GM21367 (cell line): ENCODE results near the gene EPHB2.
"Not testable (repeated sequence)": the region's sequence is repeated elsewhere in the genome, so short reads cannot be mapped to it uniquely, and the experiment has no call there.

Source experiments
- ATAC-seq: cut with Tn5 transposase; IDR thresholded peaks from one replicate; pipeline ENCODE4 v1.9.1; 2021; ENCODE audit not compliant: unreplicated experiment

The EPHB2 gene

GRCh38 chr1:22932803-22933470, 222.3 kb downstream of the EPHB2 start:
- no peak for ATAC-seq

GRCh38 chr1:22935433-22935832, 224.8 kb downstream of the EPHB2 start:
- ATAC-seq, result no peak

DNA sequence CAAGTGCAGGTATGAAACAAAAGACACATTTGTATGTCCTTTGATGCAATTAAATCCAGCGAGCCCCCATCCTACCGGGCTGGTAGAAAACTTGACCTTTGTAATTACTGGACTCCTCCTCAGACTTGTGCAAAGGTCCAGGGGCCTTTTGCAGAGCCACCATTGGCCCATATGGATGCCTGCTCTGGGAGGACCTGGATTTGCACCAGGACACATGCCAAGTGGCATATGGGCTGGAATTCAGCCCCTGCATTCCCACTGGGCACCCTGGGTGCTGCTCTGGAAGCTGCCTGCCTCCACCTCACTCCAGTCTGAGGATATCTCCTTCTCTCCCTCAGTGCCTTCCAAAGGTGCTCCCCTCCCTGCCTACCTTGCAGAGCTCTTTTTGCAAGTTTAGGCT, 226.0 kb downstream of the EPHB2 start:
- ATAC-seq, result no peak

DNA sequence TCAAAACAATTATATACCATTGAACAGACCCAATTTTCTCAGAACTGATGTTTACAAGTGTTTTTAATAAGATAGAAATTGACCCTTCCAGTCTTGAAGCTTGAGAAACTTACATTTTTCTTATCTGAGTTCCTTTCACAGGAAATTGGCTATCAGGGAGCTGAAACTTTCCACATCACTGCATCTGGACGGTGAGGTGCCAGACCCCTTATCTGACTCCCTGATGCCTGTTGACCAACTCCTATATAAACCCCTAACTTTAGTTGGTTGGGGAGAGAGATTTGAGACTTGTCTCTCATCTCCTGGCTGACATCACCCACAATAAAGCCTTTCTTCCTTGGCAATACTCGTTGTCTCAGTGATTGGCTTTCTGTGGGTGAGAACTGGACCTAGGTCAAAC, 230.6 kb downstream of the EPHB2 start:
- ATAC-seq, result no peak

DNA sequence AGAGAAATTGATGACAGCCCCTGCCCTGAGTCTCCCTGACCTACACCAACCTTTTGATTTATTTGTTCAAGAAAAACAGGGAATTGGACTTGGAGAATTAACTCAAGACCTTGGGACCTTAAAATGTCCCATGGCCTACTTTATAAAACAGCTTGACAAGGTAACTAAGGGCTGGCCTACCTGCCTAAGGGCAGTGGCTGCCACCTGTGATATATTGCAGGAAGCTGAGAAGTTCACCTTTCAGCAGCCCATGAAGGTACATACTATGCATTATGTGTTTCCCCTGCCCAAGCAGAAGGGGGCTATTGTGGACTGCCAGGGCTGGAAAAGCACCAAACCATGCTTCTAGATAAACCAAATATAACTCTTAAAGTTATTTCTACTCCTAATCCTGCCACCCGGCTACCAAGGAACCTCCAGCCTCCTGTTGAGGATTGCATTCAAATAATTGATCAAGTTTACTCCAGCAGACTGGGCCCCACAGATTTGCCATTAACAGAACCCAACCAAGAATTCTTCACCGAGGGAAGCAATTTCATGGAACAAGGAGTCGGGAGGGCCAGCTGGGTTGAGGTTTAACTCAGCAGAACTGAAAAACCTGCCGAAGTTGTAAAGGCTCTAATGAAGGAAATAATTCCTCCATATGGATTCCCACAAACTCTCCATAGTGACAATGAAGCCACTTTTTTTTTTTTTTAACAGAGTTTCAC, 233.9 kb downstream of the EPHB2 start:
- no peak for ATAC-seq

DNA sequence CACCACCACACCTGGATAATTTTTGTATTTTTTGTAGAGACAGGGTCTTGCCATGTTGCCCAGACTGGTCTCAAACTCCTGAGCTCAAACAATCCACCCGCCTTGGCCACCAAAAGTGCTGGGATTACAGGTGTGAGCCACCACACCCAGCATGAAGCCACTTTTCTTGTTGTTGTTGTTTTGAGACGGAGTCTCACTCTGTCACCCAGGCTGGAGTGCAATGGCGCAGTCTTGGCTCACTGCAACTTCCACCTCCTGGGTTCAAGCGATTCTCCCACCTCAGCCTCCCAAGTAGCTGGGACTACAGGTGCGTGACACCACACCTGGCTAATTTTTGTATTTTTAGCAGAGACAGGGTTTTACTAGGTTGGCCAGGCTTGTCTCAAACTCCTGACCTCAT, 234.5 kb downstream of the EPHB2 start:
- ATAC-seq, result not testable (repeated sequence)

DNA sequence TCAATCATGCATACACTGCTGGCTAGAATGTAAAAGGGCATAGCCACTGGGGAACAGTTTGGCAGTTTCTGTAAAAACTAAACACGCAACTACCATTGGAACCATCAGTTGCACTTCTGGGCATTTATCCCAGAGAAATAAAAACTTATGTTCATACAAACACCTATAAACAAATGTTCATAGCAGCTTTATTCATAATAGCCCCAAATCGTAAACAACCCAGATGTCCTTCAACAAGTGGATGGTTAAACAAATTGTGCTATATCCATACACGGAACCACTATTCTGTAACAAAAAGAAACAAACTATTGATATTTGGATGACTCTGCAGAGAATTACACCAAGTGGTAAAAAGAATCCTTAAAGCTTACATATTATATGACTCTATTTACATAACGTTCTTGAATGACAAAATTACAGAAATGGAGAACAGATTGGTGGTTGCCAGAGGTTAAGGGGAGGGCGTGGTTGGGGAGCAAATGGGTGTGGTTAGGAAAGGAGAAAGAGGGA, 239.2 kb downstream of the EPHB2 start:
- ATAC-seq, result no peak

- no peak for ATAC-seq
Observed at GRCh38 chr1:22951796-22952195, 241.2 kb downstream of the EPHB2 start.

- ATAC-seq, result no peak
Observed at GRCh38 chr1:22952694-22953056, 242.0 kb downstream of the EPHB2 start.

GRCh38 chr1:22953057-22953739, 242.6 kb downstream of the EPHB2 start:
- ATAC-seq, result no peak

DNA sequence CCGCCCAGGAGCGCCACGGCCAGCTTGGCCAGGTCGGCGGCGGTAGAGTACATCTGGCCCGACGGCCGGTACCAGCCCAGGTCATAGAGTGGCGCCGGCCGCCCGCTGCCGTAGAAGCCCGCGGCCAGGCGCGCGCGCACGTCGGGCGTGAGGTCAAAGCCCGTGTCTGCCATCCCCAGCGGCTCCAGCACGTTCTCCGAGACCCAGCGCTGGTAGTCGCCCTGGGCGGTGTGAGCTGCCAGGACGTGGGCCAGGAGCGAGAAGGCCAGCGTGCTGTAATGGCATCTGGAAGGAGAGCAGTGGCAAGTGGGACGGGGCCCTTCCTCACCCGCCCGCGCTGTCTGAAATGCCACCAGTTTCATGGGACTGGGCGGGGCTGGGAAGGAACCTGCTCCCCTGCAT, 243.1 kb downstream of the EPHB2 start:
- ATAC-seq, result no peak

DNA sequence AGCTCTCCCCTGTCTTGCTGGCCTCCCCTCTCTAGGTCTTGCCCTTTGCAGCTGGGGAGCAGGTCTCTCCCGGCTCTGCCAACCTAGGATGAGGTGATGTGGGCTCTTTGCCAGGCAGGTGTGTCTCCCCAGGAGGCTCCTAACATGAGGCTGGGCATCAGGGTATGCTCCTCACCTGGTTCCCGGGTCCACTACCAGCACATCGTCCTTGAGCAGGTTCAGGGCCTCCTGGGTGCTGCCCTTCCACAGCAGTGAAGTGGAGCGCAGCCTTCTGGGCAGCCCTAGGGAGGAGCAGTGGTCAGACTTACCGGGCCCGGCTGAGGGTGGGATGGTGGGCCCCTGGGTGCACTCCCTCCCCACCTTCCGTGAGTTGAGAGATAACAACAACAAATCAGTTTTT, 244.5 kb downstream of the EPHB2 start:
- no peak for ATAC-seq

DNA sequence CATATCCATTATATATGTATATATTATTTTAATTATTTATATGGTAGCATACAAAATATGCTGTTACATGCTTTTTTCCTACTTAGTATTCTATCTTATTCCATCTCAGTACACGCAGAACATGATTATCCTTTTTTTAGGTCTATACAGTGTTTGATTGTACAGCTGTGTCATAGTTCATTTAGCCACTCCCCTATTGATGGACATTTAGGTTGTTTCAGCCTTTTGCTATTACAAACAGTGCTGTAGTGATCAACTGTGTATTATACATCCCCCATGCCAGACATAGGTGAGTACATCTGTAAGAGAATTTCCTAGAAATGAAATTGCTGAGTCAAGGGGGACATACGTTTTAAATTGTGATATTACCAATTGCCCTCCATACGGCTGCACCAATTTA, 246.4 kb downstream of the EPHB2 start:
- no peak for ATAC-seq

GRCh38 chr1:22958556-22958955, 247.9 kb downstream of the EPHB2 start:
- ATAC-seq, result no peak

DNA sequence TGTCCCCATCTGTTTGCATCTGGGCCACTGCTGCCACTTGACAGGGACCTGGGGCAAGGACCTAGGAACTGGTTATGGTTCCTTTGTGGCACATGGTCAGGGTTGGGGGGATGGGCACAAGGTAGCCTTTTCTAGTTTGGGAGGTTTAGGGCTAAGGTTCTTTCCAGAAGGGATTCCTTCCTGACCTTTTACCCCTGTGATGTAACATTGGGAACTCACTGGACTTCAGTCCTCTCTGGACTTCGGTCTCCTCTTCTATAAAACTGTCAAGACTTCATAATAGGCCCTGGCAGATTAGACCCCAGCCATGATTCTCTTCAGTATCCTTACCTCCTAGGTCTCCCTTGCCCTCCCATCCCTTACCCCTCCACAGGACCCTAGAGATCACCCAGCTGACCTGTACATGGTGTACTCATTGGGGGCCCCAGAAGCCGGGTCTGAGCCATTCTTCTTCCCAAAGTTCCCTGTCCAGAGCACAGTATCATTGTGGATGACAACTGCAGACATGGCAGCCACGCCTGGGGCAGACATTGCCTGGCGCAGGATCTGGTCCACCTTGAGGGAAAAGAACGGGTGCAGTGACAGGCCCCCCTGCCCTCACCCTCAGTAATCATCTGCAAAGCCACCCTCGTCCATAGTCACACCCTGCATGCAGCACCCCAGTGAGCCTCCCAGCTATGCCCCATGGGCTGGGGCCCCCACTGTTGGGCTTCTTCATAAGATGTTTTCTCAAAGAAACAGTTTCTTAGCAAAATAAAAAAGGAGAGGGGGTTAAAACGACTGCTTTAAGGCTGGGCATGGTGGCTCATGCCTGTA, 249.1 kb downstream of the EPHB2 start:
- no peak for ATAC-seq

- no peak for ATAC-seq
Observed at GRCh38 chr1:22962558-22962957, 251.9 kb downstream of the EPHB2 start.

DNA sequence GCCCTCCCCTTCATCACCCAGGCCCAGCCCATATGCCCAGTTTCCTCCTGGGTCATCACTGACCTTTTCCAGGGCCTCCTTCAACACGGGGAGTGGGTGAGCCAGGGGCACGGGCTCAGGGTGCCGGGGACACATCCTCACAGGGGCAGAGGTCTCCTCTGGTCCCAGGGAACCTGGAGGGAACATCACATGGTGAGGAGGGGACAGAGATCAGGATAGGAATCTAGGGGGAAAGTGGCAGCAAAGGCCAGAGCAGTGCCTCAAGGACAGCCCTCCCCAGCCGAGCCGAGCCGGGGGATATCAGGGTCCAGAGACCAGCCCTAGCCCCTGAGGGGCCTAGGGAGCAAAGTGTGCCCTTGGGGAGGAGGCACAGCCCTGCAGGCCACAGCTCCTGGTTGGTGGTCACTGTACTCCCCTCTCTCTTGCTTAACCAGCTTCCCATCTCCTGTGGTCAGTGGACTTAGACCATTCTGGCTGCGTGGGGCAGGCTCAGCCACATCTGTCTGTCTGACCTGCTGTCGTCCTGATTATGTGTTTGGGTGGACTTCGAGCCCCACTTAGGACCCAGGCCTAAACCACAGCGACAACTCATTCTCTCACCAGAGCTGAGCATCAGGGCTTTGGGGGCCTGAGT, 252.5 kb downstream of the EPHB2 start:
- no peak for ATAC-seq

- no peak for ATAC-seq
Observed at GRCh38 chr1:22966309-22966708, 255.7 kb downstream of the EPHB2 start.

DNA sequence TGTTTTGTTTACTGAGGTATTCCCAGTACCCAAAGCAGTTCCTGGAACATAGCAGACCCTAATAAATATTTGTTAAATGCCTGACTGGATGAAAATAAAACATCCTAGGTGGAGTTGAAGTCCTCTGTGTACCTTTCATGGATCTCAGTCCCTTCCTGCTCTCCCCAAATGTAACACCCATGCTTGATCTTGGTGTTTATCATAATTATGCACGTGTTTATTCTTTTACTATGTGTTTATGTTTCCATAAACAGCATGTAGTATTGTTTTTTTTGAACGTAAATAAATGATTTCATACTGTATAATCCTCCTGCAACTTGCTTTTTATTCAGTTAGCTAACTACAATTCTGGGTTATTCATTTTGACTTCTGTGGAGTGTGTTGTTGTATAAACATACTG, 257.2 kb downstream of the EPHB2 start:
- ATAC-seq, result no peak

- ATAC-seq, result no peak
Observed at GRCh38 chr1:22969304-22969709, 258.7 kb downstream of the EPHB2 start.

DNA sequence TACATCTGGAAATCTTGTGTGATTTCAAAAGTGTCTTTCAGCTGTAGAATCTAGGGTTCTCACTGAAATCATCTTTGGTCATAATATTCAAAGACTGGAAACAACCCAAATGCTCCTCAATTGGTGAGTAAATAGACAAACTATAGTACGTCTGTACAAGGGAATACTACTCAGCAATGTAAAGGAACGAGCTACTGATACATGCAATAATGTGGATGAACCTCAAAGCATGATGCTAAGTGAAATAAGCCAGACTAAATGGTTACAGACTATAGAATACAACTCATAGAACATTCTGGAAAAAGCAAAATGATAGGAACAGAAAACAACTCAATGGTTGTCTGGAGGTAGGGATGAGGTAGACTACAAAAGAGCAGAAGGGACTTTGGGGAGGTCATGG, 259.5 kb downstream of the EPHB2 start:
- ATAC-seq, result no peak
